Aorta (tissue), 5 donors: ENCODE data around the gene SSH3. TPM values are rescaled to one million over a fixed set of nuclear protein-coding genes. Genes with fewer than 3 reads are reported as not detected.
A peak's percentile ranks its signal among the peaks of the same experiment; 100 is the strongest.

ENCODE experiments used
- ATAC-seq: fragments of 200-7000 bp; cut with Tn5 transposase; one replicate; pipeline ENCODE4 v1.9.1; 2022; ENCODE audit warnings: moderate library complexity; ENCODE audit not compliant: low FRiP score
- DNase-seq, 2 donors: peaks; one replicate each; pipeline ENCODE4 v3.0.0-alpha.2; 2020
- H3K27ac ChIP-seq, 2 donors: one replicate each; pipeline ENCODE4 v1.5.1; 2013; ENCODE audit warnings: low read length in 2 of 2, mild to moderate bottlenecking in 2 of 2, moderate library complexity in 2 of 2, control low read depth in 1 of 2, inconsistent platforms in 1 of 2, low read depth in 1 of 2
- H3K27me3 ChIP-seq, 2 donors: one replicate each; pipeline ENCODE4 v1.6.1; 2013; ENCODE audit warnings: control low read depth in 1 of 2, low read length in 1 of 2, mild to moderate bottlenecking in 1 of 2, moderate library complexity in 1 of 2; ENCODE audit not compliant: insufficient read depth in 2 of 2, control insufficient read depth in 1 of 2
- H3K36me3 ChIP-seq, 2 donors: one replicate each; pipeline ENCODE4 v1.6.1; 2013; ENCODE audit warnings: control low read depth in 1 of 2, low read length in 1 of 2, mild to moderate bottlenecking in 1 of 2; ENCODE audit not compliant: insufficient read depth in 2 of 2, control insufficient read depth in 1 of 2
- H3K4me1 ChIP-seq, 2 donors: one replicate each; pipeline ENCODE4 v1.6.1; 2013; ENCODE audit warnings: low read length in 2 of 2, control low read depth in 1 of 2, mild to moderate bottlenecking in 1 of 2, moderate library complexity in 1 of 2; ENCODE audit not compliant: insufficient read depth in 2 of 2, control insufficient read depth in 1 of 2
- H3K4me3 ChIP-seq, 2 donors: one replicate each; pipeline ENCODE4 v1.5.1; 2013; ENCODE audit warnings: low read length in 2 of 2, control low read depth in 1 of 2, mild to moderate bottlenecking in 1 of 2
- H3K9me3 ChIP-seq: one replicate; pipeline ENCODE4 v1.6.1; 2013; ENCODE audit warnings: mild to moderate bottlenecking, low read length; ENCODE audit not compliant: control insufficient read depth
- WGBS, 2 donors: extraction: QIAGEN DNeasy Blood & Tissue Kit; methylation state at CpG; one replicate each; pipeline ENCODE4 v1.1.7; 2013; 5-methylcytosine and 5-hydroxymethylcytosine counted together
- intact Hi-C, 2 donors: fragments of 100-400 bp; cut with DNase I; formaldehyde crosslinking; loops; one replicate each; pipeline versions ENCODE4 v1.14.2 to v1.15.0; 2022
- polyA plus RNA-seq, 2 donors: library from polyadenylated mRNA; stranded (reverse); fragments of 200-250 nt; gene quantifications; one replicate each; pipeline ENCODE4 v1.2.3, GENCODE V29; 2013
- total RNA-seq, 2 donors: library from RNA; stranded (reverse); fragmentation: NEBNext Ultra II Directional; extraction: Animal tissue kit (Norgen Biotek cat#: 25700); gene quantifications; one replicate each; pipeline ENCODE4 v1.2.1, GENCODE V29; 2021
- donor health status: healthy with polysubstance abuse.
- donor health status: Bipolar disorder and iron deficiency.
- donor health status: DM: no; HTN: no; CAD: no.
- donor health status: DM: no; HTN: no; CAD: no.
- donor health status: DM: yes; HTN: yes; CAD: no.

SSH3 gene
- total and polyA plus RNA-seq, 4 donors = 13.3 to 37.0 (median 25.7) TPM

DNA sequence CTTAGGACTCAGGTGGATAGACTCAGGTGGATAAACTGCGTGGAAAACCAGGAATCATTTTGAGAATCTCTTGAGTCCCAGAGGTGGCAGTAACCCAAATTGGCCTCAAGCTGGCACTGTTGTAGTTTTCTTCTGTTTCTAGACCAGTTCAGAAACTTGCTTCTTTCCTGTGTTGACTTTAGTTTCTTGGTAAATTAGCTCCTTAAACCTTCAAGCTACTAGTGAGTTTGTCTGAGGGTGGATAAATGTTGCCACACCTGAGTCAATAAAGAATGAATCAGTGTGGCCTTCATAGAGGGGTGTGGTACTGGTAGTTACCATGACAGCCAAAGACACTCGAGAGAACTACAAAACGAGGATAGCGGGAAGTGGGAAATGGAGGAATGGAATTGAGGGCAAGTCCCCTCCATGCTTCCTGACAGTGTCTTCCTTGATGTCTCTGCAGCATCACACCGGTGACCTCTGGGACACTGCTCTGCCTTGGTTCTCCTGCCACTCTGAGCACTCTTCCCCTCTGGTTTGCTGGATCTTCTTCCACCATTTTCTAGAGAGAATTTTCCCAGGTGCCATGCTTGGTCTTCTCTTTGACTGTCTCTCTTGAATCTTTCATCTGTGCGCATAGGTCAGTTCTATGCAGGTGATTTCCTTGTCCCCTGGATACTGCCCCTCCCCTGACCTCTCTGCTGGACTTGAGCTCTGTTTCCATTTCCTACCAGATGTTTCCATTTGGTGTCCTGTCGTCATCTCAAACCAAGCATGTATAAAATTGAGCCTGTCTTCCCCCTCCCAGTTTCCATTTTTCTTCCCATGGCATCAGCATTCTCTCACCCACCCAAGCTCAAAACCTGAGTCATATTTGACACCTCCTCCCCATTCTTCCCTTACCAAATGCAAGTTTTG is 42.8 kb downstream of the SSH3 start:
- Histone ChIP-seq H3K27ac (no peak overlapping the region), H3K4me3 (no peak overlapping the region), H3K36me3 (no peaks in the 10 kb centered on the region), H3K9me3 (no peaks in the 10 kb centered on the region), H3K4me1 (peaks cover 0 to 2% of the 10 kb centered on the region in 2 donors), H3K27me3 (no peaks in the 10 kb centered on the region)
- DNase-seq (no peak), ATAC-seq (no peak)
- WGBS, 2 donors = 70 to 71% methylated on average over 7 of the region's 7 CpGs
- intact Hi-C loops = loop anchor here (5.0 kb wide), 1 partner anchor 36 kb away; no protein-coding TSS in a partner anchor

DNA sequence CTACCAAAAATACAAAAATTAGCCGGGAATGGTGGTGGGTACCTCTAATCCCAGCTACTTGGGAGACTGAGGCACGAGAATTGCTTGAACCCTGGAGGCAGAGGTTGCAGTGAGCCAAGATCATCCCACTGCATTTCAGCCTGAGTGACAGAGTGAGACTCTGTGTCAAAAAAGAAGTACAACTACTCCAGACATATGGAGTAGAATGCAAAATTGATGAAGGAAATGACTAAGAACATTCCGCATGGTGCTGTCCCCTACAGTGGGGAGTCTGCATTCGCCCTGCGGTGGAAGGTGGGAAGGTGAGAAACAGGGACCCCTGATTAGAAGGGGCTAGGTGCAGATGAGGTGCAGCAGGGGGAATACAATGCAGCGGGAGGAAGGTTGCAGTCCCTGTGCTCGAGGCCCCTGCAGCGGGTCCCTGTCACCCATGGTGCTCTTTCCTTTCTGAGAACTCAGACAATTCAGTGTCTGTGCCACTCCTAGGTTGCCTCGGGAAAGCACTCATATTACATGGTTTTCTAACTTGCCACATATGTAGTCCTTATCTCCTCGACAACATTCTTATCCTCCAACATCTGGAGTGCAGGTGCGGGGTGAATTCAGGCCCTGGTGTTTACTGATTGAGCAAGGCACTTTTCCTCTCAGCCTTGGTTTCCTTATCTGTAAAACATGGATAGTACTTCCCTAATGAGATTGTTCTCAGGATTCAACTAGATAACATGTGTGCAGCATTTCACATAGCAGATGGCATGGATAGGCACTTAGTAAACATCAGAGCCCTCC is 44.8 kb downstream of the SSH3 start:
- Histone ChIP-seq H3K36me3 (no peaks in the 10 kb centered on the region), H3K9me3 (no peaks in the 10 kb centered on the region), H3K4me1 (peaks cover 0 to 5% of the 10 kb centered on the region in 2 donors), H3K27me3 (no peaks in the 10 kb centered on the region), H3K4me3 (no peak overlapping the region), H3K27ac (no peak overlapping the region)
- 79 to 84% methylated on average over 11 of the region's 11 CpGs for WGBS, 2 donors
- intact Hi-C loops = loop anchor here (5.0 kb wide), 1 partner anchor 34 kb away; no protein-coding TSS in a partner anchor
- no peak for ATAC-seq
- DNase-seq = peak in 1 of 2 donors; percentile 25

DNA sequence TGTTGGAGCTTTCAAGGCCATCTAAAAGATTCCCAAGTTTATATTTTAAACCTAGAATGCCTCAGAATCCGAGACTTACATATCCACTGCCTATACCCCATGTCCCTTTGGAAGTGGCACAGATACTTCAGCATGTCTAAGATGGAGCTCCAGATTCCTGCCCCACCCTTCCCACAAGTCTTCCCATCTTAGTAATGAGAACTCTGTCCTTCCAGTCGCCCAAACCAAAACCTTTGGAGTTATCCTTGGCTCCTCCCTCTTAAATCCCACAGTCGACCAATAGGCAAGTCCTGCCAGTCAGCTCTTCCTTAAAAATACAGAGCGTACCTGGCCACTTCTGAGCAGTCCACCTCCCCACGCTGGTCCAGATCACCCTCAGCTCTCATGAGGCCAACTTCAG is 45.7 kb downstream of the SSH3 start:
- DNase-seq = no peak
- ATAC-seq = no peak
- no peaks in the 10 kb centered on the region for H3K9me3 ChIP-seq
- H3K4me3 ChIP-seq = no peak overlapping the region
- WGBS, 2 donors = 59 to 64% methylated on average over 5 of the region's 5 CpGs
- H3K4me1 ChIP-seq = peaks cover 0 to 5% of the 10 kb centered on the region in 2 donors
- H3K36me3 ChIP-seq = no peaks in the 10 kb centered on the region
- H3K27me3 ChIP-seq = no peaks in the 10 kb centered on the region
- intact Hi-C loops = loop anchor here (5.0 kb wide), 1 partner anchor 33 kb away; no protein-coding TSS in a partner anchor
- H3K27ac ChIP-seq = no peak overlapping the region

DNA sequence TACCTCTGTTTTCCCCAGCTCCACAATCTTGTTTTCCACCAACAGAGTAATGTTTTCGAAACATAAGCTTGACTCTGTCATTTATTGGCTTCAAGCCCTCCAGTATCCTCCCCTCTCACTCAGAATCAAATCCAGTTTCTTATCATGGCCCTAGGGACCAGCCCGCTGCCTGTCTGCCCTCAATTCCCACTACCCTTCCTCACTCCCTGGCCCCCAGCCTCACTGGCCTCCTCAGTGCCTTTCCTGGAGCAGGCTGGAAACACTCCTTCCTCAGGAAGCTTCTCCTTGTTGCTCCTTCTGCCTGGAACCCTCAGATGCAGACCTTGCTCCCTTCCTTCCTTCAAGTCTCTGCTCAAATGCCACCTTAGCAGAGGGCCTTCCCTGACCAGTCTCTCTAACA is 46.1 kb downstream of the SSH3 start:
- no peaks in the 10 kb centered on the region for H3K9me3 ChIP-seq
- H3K4me3 ChIP-seq = no peak overlapping the region
- no peak for DNase-seq
- peaks cover 0 to 5% of the 10 kb centered on the region in 2 donors for H3K4me1 ChIP-seq
- intact Hi-C loops = loop anchor here (5.0 kb wide), 1 partner anchor 33 kb away; no protein-coding TSS in a partner anchor
- no peaks in the 10 kb centered on the region for H3K27me3 ChIP-seq
- ATAC-seq = no peak
- 71 to 73% methylated on average over 2 of the region's 2 CpGs for WGBS, 2 donors
- H3K36me3 ChIP-seq = no peaks in the 10 kb centered on the region
- no peak overlapping the region for H3K27ac ChIP-seq

DNA sequence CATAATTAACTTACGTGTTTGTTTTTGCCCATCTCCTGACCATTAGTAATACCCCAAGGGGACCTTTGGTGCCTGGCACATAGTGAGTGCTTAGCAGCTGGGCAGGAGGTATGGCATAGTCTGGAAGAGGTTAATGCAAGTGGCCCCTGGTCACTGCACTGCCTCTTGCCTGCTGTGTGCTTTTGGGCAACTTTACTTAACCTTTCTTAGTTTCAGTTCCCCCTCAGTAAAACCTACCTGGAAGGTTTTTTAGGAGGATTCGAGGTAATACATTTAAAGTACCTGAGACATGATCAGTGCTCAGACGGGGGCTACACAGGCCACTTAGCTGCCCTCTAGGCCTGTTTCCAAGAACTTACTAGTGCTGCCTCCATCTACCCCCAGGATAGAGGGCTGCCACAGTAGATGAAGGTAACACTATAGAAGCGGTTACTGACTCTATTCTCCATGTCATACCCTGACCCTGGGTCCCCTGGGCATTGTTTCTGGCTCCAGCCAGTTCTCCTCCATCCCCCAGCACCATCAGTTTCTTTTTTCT is 46.7 kb downstream of the SSH3 start:
- Histone ChIP-seq H3K27ac (no peak overlapping the region), H3K9me3 (no peaks in the 10 kb centered on the region), H3K36me3 (no peaks in the 10 kb centered on the region), H3K4me1 (peaks cover 1 to 7% of the 10 kb centered on the region in 2 donors), H3K4me3 (no peak overlapping the region), H3K27me3 (no peaks in the 10 kb centered on the region)
- ATAC-seq (no peak), DNase-seq (no peak)
- intact Hi-C loops = loop anchor here (5.0 kb wide), 2 partner anchors 32 to 157 kb away; partner anchors contain the start of genes CDK2AP2 (in 1 of the 2) and PITPNM1 (in 1 of the 2)
- 81 to 86% methylated on average over 4 of the region's 4 CpGs for WGBS, 2 donors

GRCh38 chr11:67351275-67352005 is 48.1 kb downstream of the SSH3 start:
- intact Hi-C loops = loop anchor here in 1 of 2 donors (5.0 kb wide), 1 partner anchor 156 kb away; the partner anchor contains the start of genes CDK2AP2 and PITPNM1
- DNase-seq (peak in 1 of 2 donors; percentile 87), ATAC-seq (no peak)
- Histone ChIP-seq H3K27me3 (no peaks in the 10 kb centered on the region), H3K4me3 (no peak overlapping the region), H3K4me1 (peaks cover 6 to 10% of the 10 kb centered on the region in 2 donors), H3K27ac (peak overlapping the region in 1 of 2 donors; percentile 66), H3K36me3 (no peaks in the 10 kb centered on the region), H3K9me3 (no peaks in the 10 kb centered on the region)
- 47 to 51% methylated on average over 11 of the region's 11 CpGs for WGBS, 2 donors

GRCh38 chr11:67352546-67353316 is 49.4 kb downstream of the SSH3 start:
- intact Hi-C loops = loop anchor here in 1 of 2 donors (5.0 kb wide), 1 partner anchor 155 kb away; the partner anchor contains the start of genes CDK2AP2 and PITPNM1
- H3K36me3 ChIP-seq = no peaks in the 10 kb centered on the region
- DNase-seq = peak; percentile 79 to 83
- peaks cover 6 to 10% of the 10 kb centered on the region in 2 donors for H3K4me1 ChIP-seq
- peak overlapping the region; percentile 36 to 37 for H3K4me3 ChIP-seq
- 10 to 13% methylated on average over 21 to 25 of the region's 25 CpGs for WGBS, 2 donors
- no peaks in the 10 kb centered on the region for H3K9me3 ChIP-seq
- peak; percentile 1 for ATAC-seq
- H3K27ac ChIP-seq = peak overlapping the region; percentile 61 to 89
- no peaks in the 10 kb centered on the region for H3K27me3 ChIP-seq
